GM18951 (cell line): ENCODE measurements around the gene WDR87.
"Not testable (repeated sequence)": the region's sequence is repeated elsewhere in the genome, so short reads cannot be mapped to it uniquely, and the experiment has no call there.

Experiments used
- POLR2A ChIP-seq: IDR thresholded peaks from 4 replicates; pipeline ENCODE4 v1.6.1; 2011; ENCODE audit warnings: mild to moderate bottlenecking; ENCODE audit not compliant: insufficient read length, insufficient read depth; ENCODE audit errors: extremely low read depth
- in situ Hi-C: fragments of 300-500 bp; cut with MboI; formaldehyde crosslinking; loops from one replicate; pipeline ENCODE4 v1.12.0; 2022; ENCODE audit warnings: low sequenced_read_pairs, mixed read lengths, inconsistent platforms; ENCODE audit not compliant: unreplicated experiment

The WDR87 gene

DNA sequence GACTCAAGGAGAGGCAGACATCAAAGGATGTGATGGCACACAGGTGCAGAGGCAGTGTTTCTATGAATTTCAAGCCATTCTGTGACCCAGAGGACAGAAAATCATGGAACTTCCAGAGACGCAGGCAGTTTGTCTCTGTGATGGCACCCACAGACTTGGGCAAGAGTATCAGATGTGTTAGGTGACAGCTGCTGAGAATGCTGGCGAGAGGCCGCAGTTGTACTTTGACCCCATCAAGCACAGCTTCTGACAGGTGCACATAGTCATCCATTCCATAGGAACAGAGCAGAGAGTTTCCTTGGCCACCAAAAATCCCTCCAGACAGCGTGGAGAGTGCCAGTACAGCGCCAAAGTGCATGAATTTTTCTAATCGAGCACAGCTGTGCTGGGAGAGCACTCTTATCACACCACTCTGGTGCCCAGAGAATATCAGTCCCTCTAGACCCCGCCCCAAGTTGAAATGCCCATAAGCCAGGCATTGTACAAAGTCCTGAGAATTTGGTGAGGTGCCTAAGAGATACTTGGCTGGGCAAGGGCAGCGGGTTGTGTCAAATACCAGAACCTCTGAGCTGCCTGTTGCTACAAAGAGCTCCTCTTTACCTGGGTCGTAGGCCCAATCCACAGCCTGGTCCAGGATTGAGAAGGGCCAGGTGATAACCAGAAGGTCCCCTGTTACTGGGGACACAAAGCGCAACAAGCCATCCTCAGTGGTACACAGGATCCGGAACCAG lies 12.4 kb downstream of the WDR87 start:
- TF ChIP-seq POLR2A, result no peak
- in situ Hi-C loops, result loop anchor here (10.0 to 25.0 kb wide), 2 partner anchors 343 to 421 kb away; partner anchors contain the start of genes KCNK6 and YIF1B

DNA sequence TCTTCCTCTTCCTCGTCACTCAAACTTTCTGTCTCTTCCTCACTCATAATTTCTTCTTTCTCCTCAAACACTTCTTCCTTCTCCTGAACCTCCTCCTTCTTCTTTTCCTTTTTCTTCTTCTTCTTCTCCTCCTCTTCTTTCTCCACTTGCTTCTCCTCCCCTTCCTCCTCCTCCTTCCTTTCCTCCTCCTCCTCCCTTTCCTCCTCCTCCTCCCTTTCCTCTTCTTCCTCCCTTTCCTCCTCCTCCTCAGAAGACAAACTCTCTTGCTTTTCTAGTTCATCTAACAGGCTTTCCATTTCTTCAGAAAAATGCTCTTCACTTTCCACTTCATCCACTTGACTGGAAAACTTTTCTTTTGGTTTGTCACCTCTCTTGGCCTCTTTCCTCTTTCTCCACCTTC lies 19.8 kb downstream of the WDR87 start:
- no peak for TF ChIP-seq POLR2A
- in situ Hi-C loops, result loop anchor here (25.0 kb wide), 1 partner anchor 351 kb away; no protein-coding TSS in a partner anchor

DNA sequence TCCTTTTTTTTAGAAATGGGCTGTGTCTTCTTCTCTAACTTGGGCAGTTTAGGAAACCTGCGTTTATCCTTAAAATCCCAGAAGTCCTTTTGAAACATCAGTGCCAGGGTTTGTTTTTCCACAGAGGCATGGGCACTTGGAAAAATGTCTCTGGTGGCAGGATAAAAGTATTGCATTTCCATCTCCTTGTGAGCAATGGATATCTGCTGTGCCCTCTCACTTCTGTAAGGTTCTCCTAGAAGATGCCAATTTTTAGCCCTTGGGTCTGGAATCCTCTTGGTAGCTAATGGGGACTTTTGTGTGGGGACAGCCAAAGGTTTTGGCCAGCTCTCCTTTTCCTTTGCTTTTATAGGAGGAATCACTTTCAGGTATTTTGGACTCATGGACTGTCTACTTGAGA lies 21.0 kb downstream of the WDR87 start:
- in situ Hi-C loops, result loop anchor here (25.0 kb wide), 1 partner anchor 352 kb away; no protein-coding TSS in a partner anchor
- TF ChIP-seq POLR2A, result no peak

DNA sequence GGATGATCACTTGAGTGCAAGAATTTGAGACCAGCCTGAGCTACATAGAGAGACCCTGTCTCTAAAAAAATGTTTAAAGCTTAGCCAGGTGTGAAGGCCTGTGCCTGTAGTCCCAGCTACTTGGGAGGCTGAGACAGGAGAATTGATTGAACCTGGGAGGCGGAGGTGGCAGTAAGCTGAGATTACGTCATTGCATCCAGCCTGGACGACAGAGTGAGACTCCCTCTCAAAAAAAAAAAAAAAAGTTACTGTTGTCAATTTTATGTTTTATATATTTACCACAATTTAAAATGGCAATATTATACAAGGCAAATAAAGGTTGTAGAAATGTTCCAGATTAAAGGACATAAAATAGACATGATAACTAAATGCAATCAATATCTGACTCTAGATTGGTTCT lies 29.2 kb downstream of the WDR87 start:
- in situ Hi-C loops, result loop anchor here (25.0 kb wide), 1 partner anchor 360 kb away; no protein-coding TSS in a partner anchor
- TF ChIP-seq POLR2A, result no peak

DNA sequence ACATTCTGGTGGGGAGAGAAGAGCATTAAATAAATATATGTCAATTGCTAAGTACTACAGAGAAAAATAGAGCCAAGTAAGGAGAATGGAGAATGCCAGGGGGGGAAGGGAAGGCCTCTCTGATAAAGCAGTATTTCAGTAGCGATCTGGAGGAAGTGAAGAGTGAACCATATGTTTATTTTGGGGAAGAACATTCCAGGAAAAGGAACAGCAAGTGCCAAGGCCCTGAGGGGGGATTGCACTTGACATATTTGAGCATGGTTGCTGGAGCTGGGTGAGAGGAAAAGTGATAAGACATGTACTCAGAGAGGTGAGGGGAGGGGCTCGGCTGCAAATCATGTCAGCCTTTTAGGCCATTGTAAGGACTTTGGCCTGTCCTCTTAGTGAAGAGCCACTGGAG lies 30.4 kb downstream of the WDR87 start:
- TF ChIP-seq POLR2A, result no peak
- in situ Hi-C loops, result loop anchor here (25.0 kb wide), 1 partner anchor 361 kb away; no protein-coding TSS in a partner anchor

DNA sequence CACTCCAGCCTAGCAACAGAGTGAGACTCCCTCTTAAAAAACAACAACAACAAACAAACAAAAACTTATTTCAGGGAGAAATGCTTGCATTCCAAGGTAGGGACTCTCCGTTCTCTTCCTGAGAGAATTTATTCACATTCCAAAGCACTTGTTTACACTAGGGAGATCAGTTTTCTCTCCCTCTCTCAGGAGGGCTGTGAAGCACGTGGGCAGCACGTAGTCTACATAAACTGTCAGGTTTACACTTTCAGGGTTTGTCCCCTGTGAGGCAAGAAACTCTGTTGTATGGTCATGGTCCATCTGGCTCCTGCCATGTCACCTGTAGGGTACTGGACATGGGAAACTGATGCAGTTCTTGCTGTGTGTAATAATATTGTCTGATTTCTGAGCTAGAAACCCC lies 31.6 kb downstream of the WDR87 start:
- TF ChIP-seq POLR2A, result no peak
- in situ Hi-C loops, result loop anchor here (25.0 kb wide), 1 partner anchor 363 kb away; no protein-coding TSS in a partner anchor

DNA sequence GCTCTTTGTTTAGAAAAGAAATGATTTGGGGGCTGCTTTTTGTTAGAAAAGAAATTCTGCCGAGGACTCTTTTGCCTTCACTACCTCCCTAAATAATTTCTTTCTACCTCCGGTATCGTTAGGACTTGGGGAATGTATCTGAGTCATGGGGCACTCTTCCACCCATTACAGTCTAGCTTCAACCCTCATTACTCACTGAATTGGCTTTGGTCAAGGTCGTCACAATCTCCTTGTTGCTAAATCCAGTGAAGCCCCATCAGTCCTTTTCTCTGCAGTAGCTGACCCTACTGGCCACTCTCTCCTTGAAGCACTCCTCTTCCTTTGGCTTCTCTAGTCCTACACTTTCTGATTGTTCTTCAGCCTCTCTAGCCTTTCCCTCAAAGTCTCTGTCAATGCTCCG lies 34.0 kb downstream of the WDR87 start:
- in situ Hi-C loops, result no loop called here

DNA sequence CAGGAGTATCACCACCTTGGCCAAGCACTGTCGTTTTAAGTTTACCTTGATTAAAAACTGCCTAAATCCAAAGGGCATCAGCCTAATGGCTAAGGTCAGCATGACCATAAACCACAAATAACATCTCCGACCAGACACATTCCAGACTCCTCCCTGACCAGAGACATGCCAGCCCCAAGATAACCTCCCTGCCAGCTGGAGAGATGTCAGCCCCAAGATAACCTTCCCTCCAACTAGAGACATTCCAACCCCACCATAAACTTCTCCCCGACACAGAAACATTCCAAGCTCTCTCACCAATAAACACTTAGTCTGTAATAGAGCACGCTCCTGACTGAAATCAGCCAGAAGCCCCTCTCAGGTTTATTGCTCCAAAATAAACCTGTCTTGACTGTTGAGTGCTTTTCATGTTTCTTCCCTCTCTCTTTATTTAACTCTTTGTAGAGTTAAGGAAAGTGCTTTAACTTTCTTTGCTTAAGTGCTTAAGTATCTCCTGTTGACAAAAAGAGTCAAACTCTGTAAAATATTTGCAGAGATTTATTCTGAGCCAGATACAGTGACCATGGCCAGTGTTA lies 36.5 kb downstream of the WDR87 start:
- in situ Hi-C loops, result no loop called here
- no peak for TF ChIP-seq POLR2A

More for the DNA sequence above, 34.0 kb downstream of the WDR87 start:
- no peak for TF ChIP-seq POLR2A

DNA sequence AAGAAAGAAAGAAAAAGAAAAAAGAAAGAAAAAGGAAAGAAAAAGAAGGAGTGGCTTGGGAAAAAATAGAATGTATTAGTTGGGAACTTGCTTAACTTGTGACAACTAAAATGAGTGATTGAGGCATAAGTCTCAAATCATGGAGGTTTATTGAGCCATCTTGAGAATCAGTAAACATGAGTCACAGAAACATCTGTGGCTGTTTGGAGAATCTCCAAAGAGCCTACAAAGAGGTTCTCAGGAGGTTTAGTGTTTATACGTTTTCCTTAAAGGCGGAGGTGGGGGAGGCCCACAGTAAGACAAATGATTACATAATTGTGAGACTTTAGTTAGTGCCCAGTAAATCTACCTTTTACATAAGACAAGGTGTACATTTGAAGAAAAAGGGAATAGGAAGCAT lies 38.6 kb downstream of the WDR87 start:
- in situ Hi-C loops, result no loop called here

DNA sequence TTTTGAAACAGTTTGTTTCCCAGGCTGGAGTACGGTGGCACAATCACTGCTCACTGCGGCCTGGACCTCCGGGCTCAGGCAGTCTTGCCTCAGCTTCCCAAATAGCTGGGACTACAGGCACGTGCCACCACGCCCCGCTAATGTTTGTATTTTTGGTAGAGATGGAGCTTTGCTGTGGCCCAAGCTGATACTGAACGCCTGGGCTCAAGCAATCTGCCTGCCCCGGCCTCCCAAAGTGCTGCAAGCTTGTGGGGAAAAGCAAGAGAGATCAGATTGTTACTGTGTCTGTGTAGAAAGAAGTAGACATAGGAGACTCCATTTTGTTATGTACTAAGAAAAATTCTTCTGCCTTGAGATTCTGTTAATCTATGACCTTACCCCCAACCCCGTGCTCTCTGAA lies 40.5 kb downstream of the WDR87 start:
- in situ Hi-C loops, result not testable (repeated sequence)

More for the DNA sequence above, 38.6 kb downstream of the WDR87 start:
- TF ChIP-seq POLR2A, result no peak

DNA sequence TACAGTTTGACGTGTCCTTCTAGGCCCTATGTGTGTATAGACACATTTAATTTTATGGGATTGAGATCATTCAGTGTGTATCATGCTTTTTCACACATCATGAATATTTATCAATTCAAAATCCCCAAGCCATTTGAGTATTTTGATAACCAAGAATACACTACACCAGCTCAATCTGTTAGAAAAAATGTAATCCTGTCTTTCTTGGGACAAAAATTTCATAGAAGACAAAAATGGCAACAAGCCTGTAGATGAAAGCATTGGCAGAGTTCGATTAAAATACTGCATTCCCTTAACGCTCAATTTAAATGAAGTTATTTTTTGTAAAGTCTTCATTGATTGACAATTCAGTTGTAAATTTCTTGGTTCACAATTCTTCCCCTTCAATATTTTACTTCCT lies 41.9 kb downstream of the WDR87 start:
- in situ Hi-C loops, result no loop called here
- no peak for TF ChIP-seq POLR2A

DNA sequence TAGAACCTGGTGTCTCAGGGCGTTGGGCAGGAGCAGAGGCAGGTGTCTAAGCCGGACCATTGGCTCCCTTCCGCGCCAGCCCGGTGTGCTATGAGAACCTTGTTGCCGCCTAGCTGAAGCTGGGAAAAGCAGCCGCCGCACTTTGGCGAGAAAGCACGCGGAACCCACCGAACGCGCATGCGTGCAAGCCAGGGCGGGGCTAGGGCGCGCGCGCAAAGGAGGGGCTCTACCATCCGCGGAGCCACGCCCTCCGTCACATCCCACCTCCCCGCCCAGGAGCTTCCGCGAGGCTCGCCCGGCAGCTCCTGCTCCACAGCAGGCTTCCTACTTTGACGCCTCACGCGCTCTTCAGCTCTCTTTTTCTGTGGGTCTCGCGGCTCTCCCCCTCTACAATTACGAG lies 51.3 kb downstream of the WDR87 start:
- in situ Hi-C loops, result no loop called here
- TF ChIP-seq POLR2A, result no peak

DNA sequence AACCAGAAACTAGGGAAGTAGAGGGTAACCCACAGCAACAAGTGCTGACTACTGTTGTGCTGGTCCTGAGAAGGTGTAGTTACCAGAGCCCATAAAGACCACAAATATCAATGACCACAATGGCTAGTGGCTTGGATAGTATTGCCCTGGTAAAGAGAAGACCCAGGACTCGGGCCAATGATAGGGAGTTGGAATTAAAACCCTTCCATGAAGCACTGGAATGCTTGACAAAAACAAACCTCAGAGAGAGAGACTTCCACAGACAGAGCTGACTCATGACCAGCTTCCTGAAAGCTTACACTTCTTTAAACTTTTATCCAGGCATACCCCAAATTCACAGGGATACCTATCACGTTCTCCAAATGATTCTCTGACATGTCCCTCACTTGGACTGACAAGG lies 60.5 kb downstream of the WDR87 start:
- no peak for TF ChIP-seq POLR2A
- in situ Hi-C loops, result no loop called here
